H1 (cell line): Measurements from ENCODE around the gene IL17RD. TPM values are rescaled to one million over a fixed set of nuclear protein-coding genes. Genes with fewer than 3 reads are reported as not detected.

Experiments used
- CTCF ChIA-PET: fragments of 300-600 bp; sonication (Branson Sonifier 250); formaldehyde crosslinking; loops from one replicate; lab custom pipeline; 2021; ENCODE audit not compliant: partially characterized antibody; lab: Charles Lee
- POLR2A ChIA-PET: fragments of 300-600 bp; sonication (Branson Sonifier 250); formaldehyde crosslinking; loops from one replicate; lab custom pipeline; 2021; ENCODE audit warnings: inconsistent platforms; ENCODE audit not compliant: partially characterized antibody; lab: Charles Lee
- DNase-seq, 2 experiments: peaks; one replicate each; pipeline versions ENCODE4 v3.0.0 to v3.0.0-alpha.2; 2010 to 2022; ENCODE audit warnings: low spot score in 2 of 2, low read depth in 1 of 2, mixed read lengths in 1 of 2
- FAIRE-seq: peaks from 2 replicates; lab custom pipeline; 2011; peaks lifted over from hg19 to GRCh38; lab: Jason Lieb, UNC
- H2AFZ ChIP-seq: 2 replicates; pipeline ENCODE4 v1.8.1; 2012; ENCODE audit warnings: low read length, inconsistent platforms
- H2AK5ac ChIP-seq: 2 replicates; pipeline ENCODE4 v1.6.1; 2013; ENCODE audit warnings: low read depth, low read length
- H2BK120ac ChIP-seq: replicated peaks from 2 replicates; pipeline ENCODE3; 2013; ENCODE audit warnings: low read depth, low read length, inconsistent platforms
- H2BK12ac ChIP-seq: 2 replicates; pipeline ENCODE4 v1.6.1; 2013; ENCODE audit warnings: low read depth, low read length
- H2BK15ac ChIP-seq: 2 replicates; pipeline ENCODE4 v1.6.1; 2013; ENCODE audit warnings: low read length
- H2BK20ac ChIP-seq: 2 replicates; pipeline ENCODE4 v1.6.1; 2013; ENCODE audit warnings: low read length
- H2BK5ac ChIP-seq: 2 replicates; pipeline ENCODE4 v1.6.1; 2013; ENCODE audit warnings: low read depth, low read length
- H3K14ac ChIP-seq: 2 replicates; pipeline ENCODE4 v1.6.1; 2013; ENCODE audit warnings: inconsistent platforms; ENCODE audit not compliant: insufficient read length
- H3K18ac ChIP-seq: 2 replicates; pipeline ENCODE4 v1.6.1; 2013; ENCODE audit warnings: low read length; ENCODE audit errors: extremely low read depth
- H3K23ac ChIP-seq: 2 replicates; pipeline ENCODE4 v1.6.1; 2013; ENCODE audit warnings: inconsistent platforms; ENCODE audit not compliant: insufficient read length
- H3K23me2 ChIP-seq: 2 replicates; pipeline ENCODE4 v1.6.1; 2013; ENCODE audit warnings: low read depth, low read length
- H3K27ac ChIP-seq: 2 replicates; pipeline ENCODE4 v1.6.1; 2011; ENCODE audit warnings: low read depth, low read length, inconsistent platforms
- H3K27me3 ChIP-seq, 4 experiments: replicated peaks in 1 of 4; 1 replicate in 1 of 4; 2 replicates in 3 of 4; pipeline versions ENCODE4 v1.6.1 to v1.8.1; 2011 to 2013; ENCODE audit warnings: low read length in 3 of 4, mild to moderate bottlenecking in 3 of 4, inconsistent platforms in 2 of 4, mixed read lengths in 2 of 4, moderate library complexity in 1 of 4; ENCODE audit not compliant: control insufficient read depth in 3 of 4, insufficient read depth in 3 of 4; ENCODE audit errors: extremely low read depth in 1 of 4
- H3K36me3 ChIP-seq, 4 experiments: 2 replicates each; pipeline versions ENCODE4 v1.6.1 to v1.8.1; 2011 to 2013; ENCODE audit warnings: mild to moderate bottlenecking in 4 of 4, low read length in 3 of 4, moderate library complexity in 2 of 4, control low read depth in 1 of 4, inconsistent platforms in 1 of 4; ENCODE audit not compliant: insufficient read depth in 4 of 4, control insufficient read depth in 2 of 4
- H3K4ac ChIP-seq: replicated peaks from 2 replicates; pipeline ENCODE3; 2013; ENCODE audit warnings: low read length, low read depth, mixed read lengths, inconsistent platforms; ENCODE audit not compliant: insufficient read length
- H3K4me1 ChIP-seq, 4 experiments: replicated peaks in 1 of 4; 1 replicate in 1 of 4; 2 replicates in 3 of 4; pipeline versions ENCODE4 v1.6.1 to v1.8.1; 2011 to 2013; ENCODE audit warnings: low read length in 3 of 4, inconsistent platforms in 2 of 4, mixed read lengths in 1 of 4; ENCODE audit not compliant: insufficient read depth in 4 of 4, control insufficient read depth in 3 of 4
- H3K4me2 ChIP-seq, 2 experiments: 2 replicates each; pipeline versions ENCODE4 v1.6.1 to v1.8.1; 2011 to 2013; ENCODE audit warnings: low read depth in 2 of 2, low read length in 2 of 2, control low read depth in 1 of 2, inconsistent platforms in 1 of 2, mild to moderate bottlenecking in 1 of 2; ENCODE audit not compliant: insufficient read depth in 1 of 2
- H3K4me3 ChIP-seq, 4 experiments: fragments of 200-600, 300-600 bp in 1 of 4; sonication (generic), shearing (Covaris generic), sonication (Bioruptor Twin) in 1 of 4; 2 replicates each; pipeline versions ENCODE4 v1.5.1 to v1.8.1; 2011 to 2016; ENCODE audit warnings: low read length in 4 of 4, low read depth in 3 of 4, control low read depth in 2 of 4, inconsistent platforms in 2 of 4, mild to moderate bottlenecking in 2 of 4, mixed read lengths in 1 of 4, moderate library complexity in 1 of 4; ENCODE audit not compliant: insufficient read depth in 2 of 4; ENCODE audit errors: extremely low read depth in 1 of 4
- H3K56ac ChIP-seq: replicated peaks from 2 replicates; pipeline ENCODE3; 2013; ENCODE audit warnings: low read depth, mild to moderate bottlenecking, mixed read lengths, low read length, inconsistent platforms; ENCODE audit not compliant: insufficient read length
- H3K79me1 ChIP-seq: 2 replicates; pipeline ENCODE4 v1.6.1; 2013; ENCODE audit warnings: low read depth, low read length, control low read depth
- H3K79me2 ChIP-seq, 2 experiments: 2 replicates each; pipeline versions ENCODE4 v1.6.1 to v1.8.1; 2012 to 2013; ENCODE audit warnings: low read length in 2 of 2, mild to moderate bottlenecking in 2 of 2, inconsistent platforms in 1 of 2; ENCODE audit not compliant: insufficient read depth in 2 of 2, control insufficient read depth in 1 of 2
- H3K9ac ChIP-seq, 4 experiments: replicated peaks in 1 of 4; 1 replicate in 1 of 4; 2 replicates in 3 of 4; pipeline versions ENCODE4 v1.6.1 to v1.8.1; 2011 to 2013; ENCODE audit warnings: low read depth in 3 of 4, low read length in 3 of 4, control low read depth in 2 of 4, mild to moderate bottlenecking in 2 of 4, moderate library complexity in 2 of 4, inconsistent platforms in 1 of 4; ENCODE audit errors: extremely low read depth in 1 of 4
- H3K9me3 ChIP-seq, 2 experiments: 2 replicates each; pipeline versions ENCODE4 v1.6.1 to v1.8.1; 2012 to 2013; ENCODE audit warnings: mild to moderate bottlenecking in 2 of 2, moderate library complexity in 2 of 2, control low read depth in 1 of 2, inconsistent platforms in 1 of 2, low read depth in 1 of 2, low read length in 1 of 2, mixed read lengths in 1 of 2; ENCODE audit not compliant: insufficient read depth in 2 of 2
- H4K20me1 ChIP-seq, 2 experiments: replicated peaks in 1 of 2; 2 replicates each; pipeline versions ENCODE3 to v1.8.1; 2011 to 2013; ENCODE audit warnings: inconsistent platforms in 2 of 2, low read length in 2 of 2, mild to moderate bottlenecking in 1 of 2; ENCODE audit not compliant: insufficient read depth in 2 of 2, control insufficient read depth in 1 of 2
- H4K5ac ChIP-seq: 2 replicates; pipeline ENCODE4 v1.6.1; 2013; ENCODE audit warnings: low read length, low read depth, mixed read lengths, inconsistent platforms; ENCODE audit not compliant: insufficient read length
- H4K8ac ChIP-seq: 2 replicates; pipeline ENCODE4 v1.8.0; 2013; ENCODE audit warnings: mild to moderate bottlenecking, moderate library complexity, low read length, inconsistent platforms; ENCODE audit not compliant: insufficient read depth; ENCODE audit errors: extremely low read depth
- H4K91ac ChIP-seq: replicated peaks from 2 replicates; pipeline ENCODE3; 2013; ENCODE audit warnings: low read length, mixed read lengths, inconsistent platforms; ENCODE audit not compliant: insufficient read length
- POLR2AphosphoS5 ChIP-seq: IDR thresholded peaks from 2 replicates; pipeline ENCODE4 v1.6.1; 2011; ENCODE audit warnings: low read depth, low read length
- WGBS, 2 experiments: shearing (Covaris generic) in 1 of 2; methylation state at CpG; one replicate each; pipeline versions ENCODE4 v1.1.6 to v1.1.7; 2013 to 2015; ENCODE audit warnings: low lambda C conversion rate in 2 of 2, mixed read lengths in 2 of 2, inconsistent platforms in 1 of 2, low coverage in 1 of 2, missing lambda C conversion rate in 1 of 2; ENCODE audit not compliant: insufficient replicate concordance in 2 of 2, insufficient coverage in 1 of 2, insufficient read length in 1 of 2; ENCODE audit errors: extremely low coverage in 1 of 2, missing lambda C conversion rate in 1 of 2; 5-methylcytosine and 5-hydroxymethylcytosine counted together
- polyA plus RNA-seq, 7 experiments: library from polyadenylated mRNA; depleted of rRNA in 3 of 7; stranded (reverse) in 5 of 7; unstranded in 2 of 7; fragments of >200 nt in 5 of 7; fragments of 200-250 nt in 2 of 7; gene quantifications; 1 replicate in 5 of 7; 2 replicates in 1 of 7; 4 replicates in 1 of 7; pipeline versions ENCODE4 v1.2.1 to v1.2.3, GENCODE V29; 2011 to 2013; ENCODE audit warnings: missing spikeins in 2 of 7, mixed read lengths in 2 of 7
- total RNA-seq: library from RNA; stranded (reverse); fragmentation: NEBNext Ultra II Directional; extraction: Animal tissue kit (Norgen Biotek cat#: 25700); gene quantifications from 2 replicates; pipeline ENCODE4 v1.2.1, GENCODE V29; 2021

Gene IL17RD
- total and polyA plus RNA-seq, 2 of the 8 experiments (the other 6 are each of a cell fraction or from before 2014, with no cell fraction given), result 10.9 to 48.9 TPM

GRCh38 chr3:57158813-57159738, 6.1 kb downstream of the IL17RD start:
- Histone ChIP-seq H2BK20ac (0 out of 2 replicates have a peak overlapping the region, but pooled peaks have one; percentile 6), H3K27ac (no peak overlapping the region), H3K4me3 (peak overlapping the region in 1 of 4 experiments; percentile 19; a peak in 1 of 8 replicates), H3K79me1 (peaks cover 6% of the 10 kb centered on the region; the same call in 1 of the 2 replicates), H2BK15ac (peak overlapping the region; percentile 16; the same call in 1 of the 2 replicates), H3K23ac (no peak overlapping the region), H4K8ac (no peak overlapping the region), H3K18ac (0 out of 2 replicates have a peak overlapping the region, but pooled peaks have one; percentile 20), H2AK5ac (0 out of 2 replicates have a peak overlapping the region, but pooled peaks have one; percentile 45), H3K9ac (no peak overlapping the region), H3K4me1 (peaks cover 13 to 51% (median 28%) of the 10 kb centered on the region in 4 experiments), H3K14ac (no peak overlapping the region), H4K91ac (peak overlapping the region; percentile 68), H3K56ac (no peak overlapping the region), H3K4me2 (peak overlapping the region; percentile 36 to 54; a peak in 3 of 4 replicates), H3K27me3 (peaks cover 6 to 47% (median 23%) of the 10 kb centered on the region in 4 experiments), H2BK5ac (peak overlapping the region; percentile 9; the same call in 1 of the 2 replicates), H3K79me2 (peaks cover 3 to 56% of the 10 kb centered on the region in 2 experiments; a peak in 3 of 4 replicates), H2BK12ac (peak overlapping the region; percentile 81; the same call in 1 of the 2 replicates), H3K9me3 (no peaks in the 10 kb centered on the region), H4K20me1 (peaks cover 6 to 32% of the 10 kb centered on the region in 2 experiments), H3K4ac (peak overlapping the region; percentile 24), H4K5ac (no peak overlapping the region), H2AFZ (no peak overlapping the region), H2BK120ac (no peak overlapping the region), H3K36me3 (no peaks in the 10 kb centered on the region), H3K23me2 (peaks cover 3% of the 10 kb centered on the region; the same call in 1 of the 2 replicates)
- DNase-seq (peak in 1 of 2 experiments; percentile 51), FAIRE-seq (peak; percentile 76)
- ChIA-PET POLR2A (interaction anchor here (1.0 to 3.9 kb wide), 10 partner anchors 9 to 41 kb away, joined by 3 to 62 read pairs (median 4); partner anchors contain the start of gene HESX1), CTCF (interaction anchor here (0.6 to 4.4 kb wide), 14 partner anchors 9 to 78 kb away, joined by 3 to 22 read pairs (median 4); no protein-coding TSS in a partner anchor)
- 13% methylated on average over 8 of the region's 8 CpGs; no CpG with 5 or more reads in 1 of the 2 experiments for WGBS, 2 experiments
- TF ChIP-seq POLR2AphosphoS5, result peak; percentile 18; the same call in 1 of the 2 replicates
